HepG2 (cell line): Measurements from ENCODE around the gene OSER1. TPM values are rescaled to one million over a fixed set of nuclear protein-coding genes. Genes with fewer than 3 reads are reported as not detected.
A peak's percentile ranks its signal among the peaks of the same experiment; 100 is the strongest.

Experiments
- DR1 ChIP-seq: sonication (generic); formaldehyde crosslinking; IDR thresholded peaks from 2 replicates; pipeline ENCODE4 v1.8.0; 2021; ENCODE audit warnings: mild to moderate bottlenecking, missing genetic modification reagents, inconsistent platforms
- FOSL1 ChIP-seq: sonication (generic); formaldehyde crosslinking; IDR thresholded peaks from 2 replicates; pipeline ENCODE4 v1.9.0; 2021; ENCODE audit warnings: missing genetic modification reagents, borderline replicate concordance
- GPN1 ChIP-seq: sonication (generic); formaldehyde crosslinking; IDR thresholded peaks from 2 replicates; pipeline ENCODE4 v1.5.1; 2020; ENCODE audit warnings: missing genetic modification reagents, borderline replicate concordance
- XBP1 ChIP-seq: sonication (generic); formaldehyde crosslinking; IDR thresholded peaks from 2 replicates; pipeline ENCODE4 v1.5.0; 2020; ENCODE audit warnings: missing genetic modification reagents
- ZBTB33 ChIP-seq: sonication (generic); formaldehyde crosslinking; IDR thresholded peaks from 2 replicates; pipeline ENCODE4 v1.4.0; 2020; ENCODE audit warnings: missing genetic modification reagents
- ZNF773 ChIP-seq: sonication (generic); formaldehyde crosslinking; IDR thresholded peaks from 2 replicates; pipeline ENCODE4 v1.4.0; 2020; ENCODE audit warnings: missing genetic modification reagents, borderline replicate concordance
- ZNF841 ChIP-seq: sonication (generic); formaldehyde crosslinking; IDR thresholded peaks from 2 replicates; pipeline ENCODE4 v1.8.1; 2023; ENCODE audit warnings: missing genetic modification reagents, borderline replicate concordance
- polyA plus RNA-seq, 8 experiments: library from polyadenylated mRNA; depleted of rRNA in 3 of 8; stranded (reverse) in 7 of 8; unstranded in 1 of 8; fragments of >200 nt; fragmentation: Illumina TruSeq in 4 of 8; extraction: Trizol in 4 of 8; gene quantifications; 2 replicates each; pipeline versions ENCODE4 v1.2.1 to v1.2.3, GENCODE V29; 2011 to 2016; ENCODE audit warnings: low read depth in 4 of 8, missing spikeins in 1 of 8, mixed read lengths in 1 of 8; ENCODE audit not compliant: insufficient read depth in 1 of 8
- total RNA-seq, 5 experiments: library from RNA; depleted of rRNA; stranded (reverse); fragments of >200 nt; fragmentation: Illumina TruSeq; extraction: Trizol; gene quantifications; 2 replicates each; pipeline ENCODE4 v1.2.3, GENCODE V29; 2016; ENCODE audit warnings: low read depth in 1 of 5
- TF ChIP-seq, protein P1 (sequence below): sonication (generic); formaldehyde crosslinking; IDR thresholded peaks from 2 replicates; pipeline ENCODE4 v1.9.0; 2021; ENCODE audit warnings: missing genetic modification reagents, borderline replicate concordance
- TF ChIP-seq, protein P2 (sequence below): sonication (generic); formaldehyde crosslinking; IDR thresholded peaks from 2 replicates; pipeline ENCODE4 v1.5.0; 2020; ENCODE audit warnings: mild to moderate bottlenecking, low read depth, missing genetic modification reagents, borderline replicate concordance
- TF ChIP-seq, protein P3 (sequence below): sonication (generic); formaldehyde crosslinking; IDR thresholded peaks from 2 replicates; pipeline ENCODE4 v1.4.0; 2020; ENCODE audit warnings: mild to moderate bottlenecking, missing genetic modification reagents
- TF ChIP-seq, protein P4 (sequence below): sonication (generic); formaldehyde crosslinking; IDR thresholded peaks from 2 replicates; pipeline ENCODE4 v1.4.0; 2020; ENCODE audit warnings: missing genetic modification reagents, mild to moderate bottlenecking, borderline replicate concordance
- TF ChIP-seq, protein P5 (sequence below): sonication (generic); formaldehyde crosslinking; IDR thresholded peaks from 2 replicates; pipeline ENCODE4 v1.8.1; 2023; ENCODE audit warnings: mild to moderate bottlenecking, moderate library complexity, missing genetic modification reagents

OSER1 gene
- total and polyA plus RNA-seq, 2 of the 13 experiments (the other 11 are each of a cell fraction or from before 2014, with no cell fraction given) = 71.2 to 71.5 TPM

DNA sequence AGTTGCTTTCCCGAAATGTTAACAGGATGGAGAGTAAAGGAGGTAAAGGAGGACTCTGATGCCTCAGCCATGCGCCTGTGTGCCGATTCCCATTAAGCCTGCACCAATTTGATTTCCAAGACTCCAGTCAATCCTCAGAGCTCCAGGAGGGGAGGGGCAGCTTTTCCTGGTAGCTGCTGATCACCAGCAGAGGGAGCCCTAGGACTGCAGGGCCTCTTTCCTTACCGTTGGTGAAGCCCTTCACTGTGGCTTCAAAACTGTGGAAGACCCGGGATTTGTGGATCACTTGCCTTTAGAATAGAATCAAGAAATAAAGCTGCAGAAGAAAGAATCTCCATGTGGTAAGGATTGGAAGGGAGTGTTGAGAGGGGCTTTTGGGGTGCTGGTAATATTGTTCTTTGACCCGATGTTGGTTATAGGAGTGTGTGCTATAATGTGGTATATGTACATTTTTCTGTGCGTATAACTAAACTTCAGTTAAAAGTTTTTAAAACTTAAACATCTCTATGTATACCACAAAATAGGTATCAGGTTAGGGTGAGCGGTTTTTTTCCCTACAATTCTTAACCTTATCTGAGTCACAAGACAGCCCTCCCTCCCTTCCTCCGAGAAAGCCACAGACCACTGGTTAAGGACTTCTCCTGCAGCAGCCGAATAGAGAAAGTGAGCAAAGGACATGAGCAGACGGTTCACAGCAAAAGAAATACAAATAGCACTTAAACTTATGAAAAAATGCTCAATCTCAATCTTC is 6.9 kb upstream of the OSER1 start (continued):
- TF ChIP-seq, protein P1, sequence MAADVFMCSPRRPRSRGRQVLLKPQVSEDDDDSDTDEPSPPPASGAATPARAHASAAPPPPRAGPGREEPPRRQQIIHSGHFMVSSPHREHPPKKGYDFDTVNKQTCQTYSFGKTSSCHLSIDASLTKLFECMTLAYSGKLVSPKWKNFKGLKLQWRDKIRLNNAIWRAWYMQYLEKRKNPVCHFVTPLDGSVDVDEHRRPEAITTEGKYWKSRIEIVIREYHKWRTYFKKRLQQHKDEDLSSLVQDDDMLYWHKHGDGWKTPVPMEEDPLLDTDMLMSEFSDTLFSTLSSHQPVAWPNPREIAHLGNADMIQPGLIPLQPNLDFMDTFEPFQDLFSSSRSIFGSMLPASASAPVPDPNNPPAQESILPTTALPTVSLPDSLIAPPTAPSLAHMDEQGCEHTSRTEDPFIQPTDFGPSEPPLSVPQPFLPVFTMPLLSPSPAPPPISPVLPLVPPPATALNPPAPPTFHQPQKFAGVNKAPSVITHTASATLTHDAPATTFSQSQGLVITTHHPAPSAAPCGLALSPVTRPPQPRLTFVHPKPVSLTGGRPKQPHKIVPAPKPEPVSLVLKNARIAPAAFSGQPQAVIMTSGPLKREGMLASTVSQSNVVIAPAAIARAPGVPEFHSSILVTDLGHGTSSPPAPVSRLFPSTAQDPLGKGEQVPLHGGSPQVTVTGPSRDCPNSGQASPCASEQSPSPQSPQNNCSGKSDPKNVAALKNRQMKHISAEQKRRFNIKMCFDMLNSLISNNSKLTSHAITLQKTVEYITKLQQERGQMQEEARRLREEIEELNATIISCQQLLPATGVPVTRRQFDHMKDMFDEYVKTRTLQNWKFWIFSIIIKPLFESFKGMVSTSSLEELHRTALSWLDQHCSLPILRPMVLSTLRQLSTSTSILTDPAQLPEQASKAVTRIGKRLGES (CRISPR knock-in tag) = no peak
- TF ChIP-seq GPN1 (CRISPR knock-in tag) (no peak), XBP1 (CRISPR knock-in tag) (no peak), FOSL1 (CRISPR knock-in tag) (no peak), DR1 (CRISPR knock-in tag) (no peak), ZNF773 (CRISPR knock-in tag) (no peak), ZBTB33 (CRISPR knock-in tag) (peak; percentile 49; the same call in 1 of the 2 replicates), ZNF841 (CRISPR knock-in tag) (no peak)
- TF ChIP-seq, protein P2, sequence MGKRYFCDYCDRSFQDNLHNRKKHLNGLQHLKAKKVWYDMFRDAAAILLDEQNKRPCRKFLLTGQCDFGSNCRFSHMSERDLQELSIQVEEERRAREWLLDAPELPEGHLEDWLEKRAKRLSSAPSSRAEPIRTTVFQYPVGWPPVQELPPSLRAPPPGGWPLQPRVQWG (CRISPR knock-in tag) = no peak
- TF ChIP-seq, protein P3, sequence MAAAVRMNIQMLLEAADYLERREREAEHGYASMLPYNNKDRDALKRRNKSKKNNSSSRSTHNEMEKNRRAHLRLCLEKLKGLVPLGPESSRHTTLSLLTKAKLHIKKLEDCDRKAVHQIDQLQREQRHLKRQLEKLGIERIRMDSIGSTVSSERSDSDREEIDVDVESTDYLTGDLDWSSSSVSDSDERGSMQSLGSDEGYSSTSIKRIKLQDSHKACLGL = no peak
- TF ChIP-seq, protein P4, sequence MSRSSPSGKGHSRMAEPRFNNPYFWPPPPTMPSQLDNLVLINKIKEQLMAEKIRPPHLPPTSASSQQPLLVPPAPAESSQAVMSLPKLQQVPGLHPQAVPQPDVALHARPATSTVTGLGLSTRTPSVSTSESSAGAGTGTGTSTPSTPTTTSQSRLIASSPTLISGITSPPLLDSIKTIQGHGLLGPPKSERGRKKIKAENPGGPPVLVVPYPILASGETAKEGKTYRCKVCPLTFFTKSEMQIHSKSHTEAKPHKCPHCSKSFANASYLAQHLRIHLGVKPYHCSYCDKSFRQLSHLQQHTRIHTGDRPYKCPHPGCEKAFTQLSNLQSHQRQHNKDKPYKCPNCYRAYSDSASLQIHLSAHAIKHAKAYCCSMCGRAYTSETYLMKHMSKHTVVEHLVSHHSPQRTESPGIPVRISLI (CRISPR knock-in tag) = no peak
- TF ChIP-seq, protein P5, sequence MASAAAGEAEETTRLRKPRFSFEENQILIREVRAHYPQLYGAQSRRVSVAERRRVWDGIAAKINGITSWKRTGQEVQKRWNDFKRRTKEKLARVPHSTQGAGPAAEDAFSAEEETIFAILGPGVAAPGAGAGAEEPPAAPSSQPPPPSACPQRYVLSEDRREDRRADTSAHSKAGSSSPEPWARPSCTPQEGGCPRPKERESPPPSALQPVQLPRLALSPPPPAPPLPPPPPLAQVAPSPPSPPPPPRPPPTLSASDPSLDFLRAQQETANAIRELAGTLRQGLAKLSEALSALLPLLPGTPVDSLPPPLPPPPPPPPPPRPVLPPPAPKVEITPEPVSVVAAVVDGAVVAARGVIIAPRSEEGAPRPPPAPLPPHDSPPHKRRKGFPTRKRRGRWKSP (CRISPR knock-in tag) = no peak
